Peyer's patch (tissue), 4 donors: ENCODE data around the gene VWA5B1. TPM values are rescaled to one million over a fixed set of nuclear protein-coding genes. Genes with fewer than 3 reads are reported as not detected.
A peak's percentile ranks its signal among the peaks of the same experiment; 100 is the strongest.

ENCODE experiments used
- DNase-seq, 3 donors: peaks; one replicate each; pipeline ENCODE4 v3.0.0-alpha.2; 2017 to 2019
- H3K27ac ChIP-seq, 4 donors: fragments of 200-600 bp; sonication (generic); one replicate each; pipeline ENCODE4 v1.5.1; 2016 to 2019
- H3K27me3 ChIP-seq, 2 donors: fragments of 200-600 bp; sonication (generic); one replicate each; pipeline ENCODE4 v1.5.1; 2019
- H3K36me3 ChIP-seq, 3 donors: fragments of 200-600 bp; sonication (generic); one replicate each; pipeline ENCODE4 v1.5.1; 2016 to 2019
- H3K4me1 ChIP-seq, 4 donors: fragments of 200-600 bp; sonication (generic); one replicate each; pipeline ENCODE4 v1.5.1; 2016 to 2019
- H3K4me3 ChIP-seq, 4 donors: fragments of 200-600 bp; sonication (generic); 1 replicate in 3 of 4; 2 replicates in 1 of 4; pipeline ENCODE4 v1.5.1; 2016 to 2019; ENCODE audit warnings: mild to moderate bottlenecking in 1 of 4
- H3K9me3 ChIP-seq, 4 donors: fragments of 200-600 bp; sonication (generic); one replicate each; pipeline ENCODE4 v1.5.1; 2016 to 2019; ENCODE audit warnings: mild to moderate bottlenecking in 1 of 4
- CTCF ChIP-seq, 6 experiments: fragments of 450-650 bp in 4 of 6; fragments of 200-600 bp in 2 of 6; sonication (generic) in 1 of 6; IDR thresholded peaks; one replicate each; pipeline ENCODE4 v1.5.1; 2017 to 2019; ENCODE audit warnings: antibody characterized with exemption in 6 of 6, mild to moderate bottlenecking in 3 of 6, moderate library complexity in 1 of 6
- POLR2A ChIP-seq, 2 donors: fragments of 450-650 bp; IDR thresholded peaks; one replicate each; pipeline ENCODE4 v1.5.1; 2017; ENCODE audit warnings: antibody characterized with exemption in 2 of 2, mild to moderate bottlenecking in 2 of 2, moderate library complexity in 2 of 2
- total RNA-seq, 4 donors: library from RNA; depleted of rRNA; stranded (reverse); fragments of >200 nt; gene quantifications; one replicate each; pipeline ENCODE4 v1.1.0, GENCODE V29; 2016

VWA5B1 gene
- total RNA-seq, 4 donors from 2014 or later: not detected

- peaks cover 0 to 12% (median 0%) of the 10 kb centered on the region in 4 donors for H3K4me1 ChIP-seq
- H3K27me3 ChIP-seq: no peaks in the 10 kb centered on the region
- no peak for TF ChIP-seq CTCF (IDR thresholded peaks at IDR 0.05)
- no peak for TF ChIP-seq POLR2A (IDR thresholded peaks at IDR 0.05)
- no peak overlapping the region for H3K27ac ChIP-seq
- H3K36me3 ChIP-seq: no peaks in the 10 kb centered on the region
- no peak for DNase-seq
- H3K9me3 ChIP-seq: no peaks in the 10 kb centered on the region
- H3K4me3 ChIP-seq: no peak overlapping the region
These were observed 36.8 kb downstream of the VWA5B1 start for GRCh38 chr1:20327467-20327866.

GRCh38 chr1:20328201-20328600, 37.5 kb downstream of the VWA5B1 start:
- DNase-seq: no peak
- H3K36me3 ChIP-seq: no peaks in the 10 kb centered on the region
- H3K27me3 ChIP-seq: no peaks in the 10 kb centered on the region
- no peaks in the 10 kb centered on the region for H3K9me3 ChIP-seq
- H3K4me3 ChIP-seq: no peak overlapping the region
- H3K4me1 ChIP-seq: peaks cover 0 to 12% (median 0%) of the 10 kb centered on the region in 4 donors
- TF ChIP-seq POLR2A (IDR thresholded peaks at IDR 0.05) (no peak), CTCF (IDR thresholded peaks at IDR 0.05) (no peak)
- H3K27ac ChIP-seq: no peak overlapping the region

- TF ChIP-seq POLR2A (IDR thresholded peaks at IDR 0.05): no peak
- TF ChIP-seq CTCF (IDR thresholded peaks at IDR 0.05): peak in 1 of 6 experiments; percentile 5
- Histone ChIP-seq H3K36me3 (no peaks in the 10 kb centered on the region), H3K27me3 (no peaks in the 10 kb centered on the region), H3K4me1 (peaks cover 0 to 9% (median 0%) of the 10 kb centered on the region in 4 donors), H3K4me3 (no peak overlapping the region), H3K9me3 (no peaks in the 10 kb centered on the region), H3K27ac (no peak overlapping the region)
- DNase-seq: no peak
These were observed 39.3 kb downstream of the VWA5B1 start for GRCh38 chr1:20329793-20330542.

- Histone ChIP-seq H3K27me3 (no peaks in the 10 kb centered on the region), H3K4me3 (no peak overlapping the region), H3K4me1 (no peaks in the 10 kb centered on the region), H3K9me3 (no peaks in the 10 kb centered on the region), H3K36me3 (no peaks in the 10 kb centered on the region), H3K27ac (no peak overlapping the region)
- no peak for TF ChIP-seq POLR2A (IDR thresholded peaks at IDR 0.05)
- no peak for TF ChIP-seq CTCF (IDR thresholded peaks at IDR 0.05)
- DNase-seq: no peak
These were observed 43.4 kb downstream of the VWA5B1 start for GRCh38 chr1:20334103-20334502.

- H3K4me1 ChIP-seq: no peaks in the 10 kb centered on the region
- H3K27me3 ChIP-seq: no peaks in the 10 kb centered on the region
- no peak overlapping the region for H3K4me3 ChIP-seq
- no peak for TF ChIP-seq POLR2A (IDR thresholded peaks at IDR 0.05)
- no peak for TF ChIP-seq CTCF (IDR thresholded peaks at IDR 0.05)
- DNase-seq: no peak
- no peak overlapping the region for H3K27ac ChIP-seq
- no peaks in the 10 kb centered on the region for H3K9me3 ChIP-seq
- H3K36me3 ChIP-seq: no peaks in the 10 kb centered on the region
These were observed 45.5 kb downstream of the VWA5B1 start for GRCh38 chr1:20336105-20336605.
